Endodermal cell (in vitro differentiated cells): ENCODE measurements around the gene TCF7. TPM values are rescaled to one million over a fixed set of nuclear protein-coding genes. Genes with fewer than 3 reads are reported as not detected.
A peak's percentile ranks its signal among the peaks of the same experiment; 100 is the strongest.

Source experiments
- DNase-seq: peaks from one replicate; pipeline ENCODE4 v3.0.0-alpha.2; 2017
- H3K27ac ChIP-seq: 2 replicates; pipeline ENCODE4 v1.5.1; 2013; ENCODE audit warnings: mild to moderate bottlenecking, low read depth, low read length, moderate library complexity
- H3K27me3 ChIP-seq: 2 replicates; pipeline ENCODE4 v1.6.1; 2013; ENCODE audit warnings: mild to moderate bottlenecking, low read length, moderate library complexity; ENCODE audit not compliant: insufficient read depth, control insufficient read depth, poor library complexity, severe bottlenecking
- H3K36me3 ChIP-seq: 2 replicates; pipeline ENCODE4 v1.7.0; 2013; ENCODE audit warnings: mild to moderate bottlenecking, low read length, moderate library complexity; ENCODE audit not compliant: control insufficient read depth, insufficient read depth
- H3K4me1 ChIP-seq: one replicate; pipeline ENCODE4 v1.7.0; 2013; ENCODE audit warnings: low read length; ENCODE audit not compliant: control insufficient read depth, insufficient read depth
- H3K4me3 ChIP-seq: 2 replicates; pipeline ENCODE4 v1.5.1; 2013; ENCODE audit warnings: mild to moderate bottlenecking, low read length, moderate library complexity
- H3K9ac ChIP-seq: 2 replicates; pipeline ENCODE4 v1.6.1; 2013; ENCODE audit warnings: mild to moderate bottlenecking, low read length, moderate library complexity; ENCODE audit not compliant: poor library complexity, severe bottlenecking; ENCODE audit errors: extremely low read depth
- H3K9me3 ChIP-seq: 2 replicates; pipeline ENCODE4 v1.6.1; 2013; ENCODE audit warnings: mild to moderate bottlenecking, low read length, moderate library complexity; ENCODE audit not compliant: control insufficient read depth
- H3K27ac Mint-ChIP-seq: 2 replicates; pipeline ENCODE4 v1.8.0; 2020; ENCODE audit warnings: mixed read lengths
- H3K27me3 Mint-ChIP-seq: 2 replicates; pipeline ENCODE4 v1.8.0; 2021; ENCODE audit warnings: mild to moderate bottlenecking, mixed read lengths; ENCODE audit not compliant: insufficient read depth
- H3K36me3 Mint-ChIP-seq: 2 replicates; pipeline ENCODE4 v1.8.0; 2020; ENCODE audit warnings: low read depth, mixed read lengths
- H3K4me1 Mint-ChIP-seq: 2 replicates; pipeline ENCODE4 v1.8.0; 2020; ENCODE audit warnings: mixed read lengths
- H3K4me3 Mint-ChIP-seq: 2 replicates; pipeline ENCODE4 v1.8.0; 2020; ENCODE audit warnings: mild to moderate bottlenecking, moderate library complexity, mixed read lengths
- H3K9me3 Mint-ChIP-seq: 2 replicates; pipeline ENCODE4 v1.8.0; 2020; ENCODE audit warnings: mild to moderate bottlenecking, mixed read lengths
- WGBS, 2 experiments: methylation state at CpG; one replicate each; pipeline versions ENCODE4 v1.1.5 to v1.1.7; 2013; ENCODE audit warnings: missing lambda C conversion rate in 2 of 2, mixed read lengths in 1 of 2; ENCODE audit not compliant: insufficient coverage in 1 of 2, insufficient read length in 1 of 2; 5-methylcytosine and 5-hydroxymethylcytosine counted together
- total RNA-seq, 2 donors: library from RNA; stranded (reverse); fragmentation: NEBNext Ultra II Directional in 1 of 2; extraction: Animal tissue kit (Norgen Biotek cat#: 25700) in 1 of 2; gene quantifications; 2 replicates in 1 of 2; 3 replicates in 1 of 2; pipeline ENCODE4 v1.2.1, GENCODE V29; 2021
- TF ChIP-seq, protein P1 (sequence below): fragments of 200-600 bp; sonication (generic); conservative IDR thresholded peaks from 2 replicates; pipeline ENCODE4 v1.5.0; 2021; ENCODE audit warnings: antibody characterized with exemption, mild to moderate bottlenecking

TCF7 gene
- total RNA-seq, 2 donors from 2014 or later = 14.9 to 19.4 TPM

DNA sequence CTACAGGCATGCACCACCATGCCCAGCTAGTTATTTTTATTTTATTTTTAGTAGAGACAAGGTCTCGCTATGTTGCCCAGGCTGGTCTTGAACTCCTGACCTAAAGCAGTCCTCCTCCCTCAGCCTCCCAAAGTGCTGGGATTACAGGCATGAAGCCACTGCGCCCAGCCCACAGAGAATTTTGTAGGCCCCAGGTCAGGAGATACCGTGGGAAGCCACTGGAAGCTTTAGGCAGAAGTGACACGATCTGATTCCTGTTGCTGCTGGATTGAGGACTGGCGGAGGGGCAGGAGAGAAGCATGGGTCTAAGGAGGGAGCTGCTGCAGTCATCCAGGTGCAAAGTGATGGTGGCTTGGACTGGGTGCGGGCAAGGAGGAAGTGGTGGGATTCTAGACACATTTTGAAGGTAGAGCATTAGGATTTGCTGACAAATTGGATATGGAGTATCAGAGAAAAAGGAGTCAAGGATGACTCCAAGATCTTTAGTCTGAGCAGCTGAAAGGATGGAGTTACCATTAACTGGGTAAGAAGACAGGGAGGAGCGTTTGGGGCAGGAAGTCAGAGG, 20.7 kb downstream of the TCF7 start:
- Histone ChIP-seq H3K4me1 (no peaks in the 10 kb centered on the region), H3K36me3 (peaks cover 24% of the 10 kb centered on the region), H3K9ac (no peak overlapping the region), H3K27me3 (no peaks in the 10 kb centered on the region), H3K27ac (no peak overlapping the region), H3K9me3 (no peaks in the 10 kb centered on the region), H3K4me3 (no peak overlapping the region)
- Mint-ChIP-seq H3K4me3 (no peak overlapping the region), H3K9me3 (no peaks in the 10 kb centered on the region), H3K27me3 (no peaks in the 10 kb centered on the region), H3K27ac (no peak overlapping the region), H3K4me1 (peaks cover 5% of the 10 kb centered on the region), H3K36me3 (peaks cover 12% of the 10 kb centered on the region)
- peak; percentile 26 for DNase-seq
- TF ChIP-seq, protein P1, sequence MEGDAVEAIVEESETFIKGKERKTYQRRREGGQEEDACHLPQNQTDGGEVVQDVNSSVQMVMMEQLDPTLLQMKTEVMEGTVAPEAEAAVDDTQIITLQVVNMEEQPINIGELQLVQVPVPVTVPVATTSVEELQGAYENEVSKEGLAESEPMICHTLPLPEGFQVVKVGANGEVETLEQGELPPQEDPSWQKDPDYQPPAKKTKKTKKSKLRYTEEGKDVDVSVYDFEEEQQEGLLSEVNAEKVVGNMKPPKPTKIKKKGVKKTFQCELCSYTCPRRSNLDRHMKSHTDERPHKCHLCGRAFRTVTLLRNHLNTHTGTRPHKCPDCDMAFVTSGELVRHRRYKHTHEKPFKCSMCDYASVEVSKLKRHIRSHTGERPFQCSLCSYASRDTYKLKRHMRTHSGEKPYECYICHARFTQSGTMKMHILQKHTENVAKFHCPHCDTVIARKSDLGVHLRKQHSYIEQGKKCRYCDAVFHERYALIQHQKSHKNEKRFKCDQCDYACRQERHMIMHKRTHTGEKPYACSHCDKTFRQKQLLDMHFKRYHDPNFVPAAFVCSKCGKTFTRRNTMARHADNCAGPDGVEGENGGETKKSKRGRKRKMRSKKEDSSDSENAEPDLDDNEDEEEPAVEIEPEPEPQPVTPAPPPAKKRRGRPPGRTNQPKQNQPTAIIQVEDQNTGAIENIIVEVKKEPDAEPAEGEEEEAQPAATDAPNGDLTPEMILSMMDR = no peak
- WGBS, 2 experiments = 94 to 97% methylated on average over 5 to 7 of the region's 7 CpGs

DNA sequence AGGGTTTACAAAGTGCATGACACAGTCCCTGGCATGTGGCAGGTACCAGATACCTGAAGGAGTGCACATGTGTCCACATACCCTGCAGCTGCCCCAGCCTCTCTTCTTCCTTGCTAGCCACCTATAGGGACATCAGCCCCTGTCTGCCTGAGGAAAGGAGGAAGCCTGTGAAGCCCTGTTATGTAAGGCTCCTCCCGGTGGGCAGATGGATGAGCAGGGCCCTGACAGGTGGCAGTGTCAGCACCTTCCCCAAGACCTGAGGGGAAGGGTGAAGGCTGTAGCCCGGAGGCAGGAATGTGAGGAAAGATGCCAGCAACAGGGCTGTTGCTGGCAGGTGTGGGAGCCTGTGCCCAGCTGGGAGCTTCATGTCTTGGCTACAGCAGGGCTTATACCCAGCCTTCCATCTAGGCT, 21.7 kb downstream of the TCF7 start:
- Histone ChIP-seq H3K9ac (no peak overlapping the region), H3K36me3 (peaks cover 31% of the 10 kb centered on the region), H3K27ac (no peak overlapping the region), H3K9me3 (no peaks in the 10 kb centered on the region), H3K27me3 (no peaks in the 10 kb centered on the region), H3K4me1 (no peaks in the 10 kb centered on the region), H3K4me3 (no peak overlapping the region)
- WGBS, 2 experiments = 98 to 100% methylated on average over 1 to 2 of the region's 2 CpGs
- peaks cover 5% of the 10 kb centered on the region for H3K4me1 Mint-ChIP-seq
- no peaks in the 10 kb centered on the region for H3K9me3 Mint-ChIP-seq
- H3K4me3 Mint-ChIP-seq = no peak overlapping the region
- H3K36me3 Mint-ChIP-seq = peaks cover 12% of the 10 kb centered on the region
- H3K27me3 Mint-ChIP-seq = no peaks in the 10 kb centered on the region
- TF ChIP-seq, protein P1 = no peak
- H3K27ac Mint-ChIP-seq = no peak overlapping the region
- DNase-seq = peak; percentile 58

DNA sequence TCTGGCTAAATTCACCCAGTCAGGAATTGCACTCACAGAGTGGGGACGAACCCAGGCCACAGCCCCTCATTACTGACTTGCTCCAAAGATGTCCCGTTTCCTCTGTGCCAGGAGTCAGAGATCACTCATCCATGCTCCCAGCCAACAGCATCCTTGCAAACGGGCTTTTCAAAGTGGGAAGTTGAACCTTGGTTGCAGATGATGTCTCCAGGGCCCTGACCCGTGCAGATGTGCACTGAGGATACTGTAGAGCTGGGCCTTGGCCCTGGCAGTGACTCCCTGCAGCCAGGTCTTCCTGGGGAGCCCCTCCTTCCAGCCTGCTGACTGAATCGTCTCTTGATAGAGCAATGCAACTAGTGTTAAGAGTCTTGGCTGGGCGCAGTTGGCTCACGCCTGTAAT, 22.3 kb downstream of the TCF7 start:
- no peak overlapping the region for H3K27ac ChIP-seq
- peaks cover 37% of the 10 kb centered on the region for H3K36me3 ChIP-seq
- 94 to 100% methylated on average over 3 to 7 of the region's 7 CpGs for WGBS, 2 experiments
- TF ChIP-seq, protein P1 = no peak
- H3K4me1 ChIP-seq = no peaks in the 10 kb centered on the region
- peaks cover 5% of the 10 kb centered on the region for H3K4me1 Mint-ChIP-seq
- H3K9me3 ChIP-seq = no peaks in the 10 kb centered on the region
- peak; percentile 34 for DNase-seq
- H3K36me3 Mint-ChIP-seq = peaks cover 16% of the 10 kb centered on the region
- H3K27ac Mint-ChIP-seq = no peak overlapping the region
- H3K9ac ChIP-seq = no peak overlapping the region
- H3K4me3 Mint-ChIP-seq = no peak overlapping the region
- H3K27me3 Mint-ChIP-seq = no peaks in the 10 kb centered on the region
- no peak overlapping the region for H3K4me3 ChIP-seq
- no peaks in the 10 kb centered on the region for H3K9me3 Mint-ChIP-seq
- H3K27me3 ChIP-seq = no peaks in the 10 kb centered on the region
